Left forelimb (tissue), 1 donor: ENCODE data around the gene NVL.
"Not testable (repeated sequence)": the region's sequence is repeated elsewhere in the genome, so short reads cannot be mapped to it uniquely, and the experiment has no call there.

Experiments
- DNase-seq: peaks from one replicate; pipeline ENCODE4 v3.0.0-alpha.2; 2018; ENCODE audit warnings: low spot score

NVL gene

GRCh38 chr1:224333939-224334786, 4.2 kb upstream of the NVL start:
- DNase-seq = no peak

GRCh38 chr1:224333309-224333926, 3.4 kb upstream of the NVL start:
- no peak for DNase-seq

- no peak for DNase-seq
These were observed 1.9 kb upstream of the NVL start for GRCh38 chr1:224331824-224332223.

- DNase-seq = no peak
These were observed 1.4 kb upstream of the NVL start for GRCh38 chr1:224331326-224331725.

GRCh38 chr1:224329484-224329841, 509 bp downstream of the NVL start:
- no peak for DNase-seq

GRCh38 chr1:224328644-224329043, 1.3 kb downstream of the NVL start:
- no peak for DNase-seq

- no peak for DNase-seq
These were observed 4.0 kb downstream of the NVL start for GRCh38 chr1:224325959-224326358.

GRCh38 chr1:224321706-224322105, 8.3 kb downstream of the NVL start:
- DNase-seq = no peak

GRCh38 chr1:224317383-224318045, 12.5 kb downstream of the NVL start:
- DNase-seq = no peak

GRCh38 chr1:224312025-224312424, 17.9 kb downstream of the NVL start:
- DNase-seq = no peak

GRCh38 chr1:224311503-224311902, 18.5 kb downstream of the NVL start:
- DNase-seq = not testable (repeated sequence)

- no peak for DNase-seq
These were observed 21.9 kb downstream of the NVL start for GRCh38 chr1:224308064-224308463.

GRCh38 chr1:224304767-224305166, 25.2 kb downstream of the NVL start:
- no peak for DNase-seq

- DNase-seq = no peak
These were observed 27.0 kb downstream of the NVL start for GRCh38 chr1:224302947-224303346.

GRCh38 chr1:224301391-224301790, 28.6 kb downstream of the NVL start:
- no peak for DNase-seq

GRCh38 chr1:224300346-224300745, 29.6 kb downstream of the NVL start:
- DNase-seq = no peak

GRCh38 chr1:224298346-224299330, 31.3 kb downstream of the NVL start:
- no peak for DNase-seq

GRCh38 chr1:224294775-224295174, 35.2 kb downstream of the NVL start:
- DNase-seq = no peak

- no peak for DNase-seq
These were observed 37.6 kb downstream of the NVL start for GRCh38 chr1:224292419-224292818.

- no peak for DNase-seq
These were observed 40.6 kb downstream of the NVL start for GRCh38 chr1:224289396-224289795.

- no peak for DNase-seq
These were observed 42.3 kb downstream of the NVL start for GRCh38 chr1:224287714-224288113.

GRCh38 chr1:224282140-224282539, 47.8 kb downstream of the NVL start:
- DNase-seq = no peak
